Lower leg skin (tissue), 4 donors: ENCODE data around the gene ARHGEF12. TPM values are rescaled to one million over a fixed set of nuclear protein-coding genes. Genes with fewer than 3 reads are reported as not detected.

Experiments used
- DNase-seq, 2 donors: peaks; one replicate each; pipeline ENCODE4 v3.0.0-alpha.2; 2019; ENCODE audit warnings: low spot score in 2 of 2
- H3K4me3 ChIP-seq: fragments of 200-600 bp; sonication (generic); 2 replicates; pipeline ENCODE4 v1.5.1; 2017; ENCODE audit warnings: mild to moderate bottlenecking, low read depth; ENCODE audit not compliant: poor library complexity, severe bottlenecking
- CTCF ChIP-seq, 3 donors: fragments of 450-650 bp; IDR thresholded peaks; one replicate each; pipeline ENCODE4 v1.5.1; 2016; ENCODE audit warnings: antibody characterized with exemption in 3 of 3, mild to moderate bottlenecking in 3 of 3, moderate library complexity in 2 of 3
- POLR2A ChIP-seq, 2 donors: fragments of 450-650 bp; IDR thresholded peaks; one replicate each; pipeline ENCODE4 v1.6.1; 2016 to 2017; ENCODE audit warnings: antibody characterized with exemption in 2 of 2, mild to moderate bottlenecking in 1 of 2, moderate library complexity in 1 of 2
- WGBS, 2 donors: methylation state at CpG; one replicate each; pipeline ENCODE4 v1.1.5; 2018; 5-methylcytosine and 5-hydroxymethylcytosine counted together
- intact Hi-C: fragments of 100-400 bp; cut with DNase I; formaldehyde crosslinking; loops from one replicate; pipeline ENCODE4 v1.15.0; 2023; ENCODE audit warnings: low total_unique reads
- total RNA-seq, 4 donors: library from RNA; depleted of rRNA; stranded (reverse); fragments of >200 nt; gene quantifications; one replicate each; pipeline ENCODE4 v1.1.0, GENCODE V29; 2016

ARHGEF12 gene
- total RNA-seq, 4 donors from 2014 or later = 124 to 153 (median 132) TPM

GRCh38 chr11:120514541-120515121 is 178.4 kb downstream of the ARHGEF12 start:
- intact Hi-C loops = loop anchor here (5.0 to 10.0 kb wide), 3 partner anchors 170 to 438 kb away; no protein-coding TSS in a partner anchor
- H3K4me3 ChIP-seq = no peak overlapping the region
- DNase-seq = peak in 1 of 2 donors; percentile 72
- WGBS, 2 donors = 88 to 89% methylated on average over 14 of the region's 14 CpGs
- TF ChIP-seq POLR2A (IDR thresholded peaks at IDR 0.05) (no peak), CTCF (IDR thresholded peaks at IDR 0.05) (no peak)

- TF ChIP-seq POLR2A (IDR thresholded peaks at IDR 0.05) (no peak), CTCF (IDR thresholded peaks at IDR 0.05) (no peak)
- no peak overlapping the region for H3K4me3 ChIP-seq
- intact Hi-C loops = loop anchor here (10.0 kb wide), 1 partner anchor 170 kb away; no protein-coding TSS in a partner anchor
- WGBS, 2 donors = 93 to 94% methylated on average over 7 of the region's 7 CpGs
- peak in 1 of 2 donors; percentile 37 for DNase-seq
Observed at GRCh38 chr11:120515186-120515723, 179.0 kb downstream of the ARHGEF12 start.

GRCh38 chr11:120516461-120517389 is 180.5 kb downstream of the ARHGEF12 start:
- DNase-seq = peak in 1 of 2 donors; percentile 78
- intact Hi-C loops = loop anchor here (10.0 kb wide), 1 partner anchor 168 kb away; no protein-coding TSS in a partner anchor
- TF ChIP-seq POLR2A (IDR thresholded peaks at IDR 0.05) (no peak), CTCF (IDR thresholded peaks at IDR 0.05) (no peak)
- H3K4me3 ChIP-seq = no peak overlapping the region
- 31 to 36% methylated on average over 39 of the region's 39 CpGs for WGBS, 2 donors

GRCh38 chr11:120517390-120517761 is 181.2 kb downstream of the ARHGEF12 start:
- no peak for TF ChIP-seq CTCF (IDR thresholded peaks at IDR 0.05)
- TF ChIP-seq POLR2A (IDR thresholded peaks at IDR 0.05) = no peak
- 78 to 84% methylated on average over 13 of the region's 13 CpGs for WGBS, 2 donors
- H3K4me3 ChIP-seq = no peak overlapping the region
- intact Hi-C loops = loop anchor here (10.0 kb wide), 1 partner anchor 167 kb away; no protein-coding TSS in a partner anchor
- DNase-seq = no peak

- intact Hi-C loops = loop anchor here (10.0 kb wide), 1 partner anchor 167 kb away; no protein-coding TSS in a partner anchor
- no peak overlapping the region for H3K4me3 ChIP-seq
- DNase-seq = peak in 1 of 2 donors; percentile 71
- no peak for TF ChIP-seq POLR2A (IDR thresholded peaks at IDR 0.05)
- TF ChIP-seq CTCF (IDR thresholded peaks at IDR 0.05) = no peak
- 89 to 93% methylated on average over 7 of the region's 7 CpGs for WGBS, 2 donors
Observed at GRCh38 chr11:120517801-120518291, 181.6 kb downstream of the ARHGEF12 start.
